Measurements from ENCODE around the gene GTF2H3. TPM values are rescaled to one million over a fixed set of nuclear protein-coding genes. Genes with fewer than 3 reads are reported as not detected.
A peak's percentile ranks its signal among the peaks of the same experiment; 100 is the strongest.

The GTF2H3 gene
- total RNA-seq, 2 experiments from 2014 or later = 57.2 to 58.4 TPM

- POLR2A ChIA-PET = no interaction called here
- Mint-ChIP-seq H3K27me3 (no peaks in the 10 kb centered on the region), H3K27ac (no peak overlapping the region), H3K4me1 (ENCODE audit: low read depth) (peaks cover 17% of the 10 kb centered on the region), H3K36me3 (peaks cover 56% of the 10 kb centered on the region), H3K9me3 (no peaks in the 10 kb centered on the region), H3K4me3 (no peak overlapping the region)
- CTCF ChIA-PET = no interaction called here
- intact Hi-C loops (cut with micrococcal nuclease) = no loop called here
- DNase-seq = no peak
Observed at GRCh38 chr12:123607756-123608155, 25.9 kb upstream of the GTF2H3 start.

DNA sequence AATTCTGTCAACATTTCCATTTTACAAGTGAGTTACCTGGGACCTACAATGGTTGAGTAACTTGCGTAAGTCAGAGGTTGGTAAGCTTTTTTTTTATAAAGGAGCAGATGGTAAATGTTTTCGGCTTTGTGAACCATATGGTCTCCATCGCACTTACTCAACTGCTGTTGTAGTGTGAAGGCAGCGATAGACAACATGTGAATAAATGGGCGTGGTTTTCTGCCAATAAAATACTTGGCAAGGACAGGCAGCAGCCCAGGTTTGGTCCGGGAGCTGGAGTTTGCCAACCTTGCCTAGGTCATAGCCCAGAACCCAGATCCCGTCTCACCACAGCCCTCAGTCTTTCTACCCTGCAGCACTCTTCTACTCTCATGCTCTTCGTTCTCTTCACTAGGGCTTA is 25.4 kb upstream of the GTF2H3 start:
- no peak for DNase-seq
- Mint-ChIP-seq H3K9me3 (no peaks in the 10 kb centered on the region), H3K27ac (no peak overlapping the region), H3K27me3 (no peaks in the 10 kb centered on the region), H3K4me3 (no peak overlapping the region), H3K4me1 (ENCODE audit: low read depth) (peaks cover 13% of the 10 kb centered on the region), H3K36me3 (peaks cover 55% of the 10 kb centered on the region)
- POLR2A ChIA-PET = no interaction called here
- CTCF ChIA-PET = no interaction called here
- intact Hi-C loops (cut with micrococcal nuclease) = no loop called here

DNA sequence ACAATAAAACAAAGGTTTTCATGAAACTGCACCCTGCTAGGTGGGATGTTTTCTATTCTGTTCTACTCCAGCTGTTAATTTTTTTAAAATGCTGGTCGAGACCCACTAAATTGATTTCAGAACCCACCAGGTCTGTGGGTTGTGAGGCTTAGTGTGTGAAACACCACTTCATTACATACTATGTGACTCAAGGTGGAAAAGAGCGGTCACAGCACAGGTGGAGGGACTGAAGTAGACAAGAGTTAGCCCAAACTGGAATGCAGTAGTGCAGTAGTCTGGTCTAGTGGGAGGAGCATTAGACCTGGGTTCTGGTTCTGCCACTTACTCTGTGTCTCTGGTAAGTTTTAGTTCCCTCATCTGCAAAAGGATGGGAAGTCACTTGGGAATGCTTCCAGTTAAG is 19.5 kb upstream of the GTF2H3 start:
- peaks cover 64% of the 10 kb centered on the region for H3K36me3 Mint-ChIP-seq
- peaks cover 2% of the 10 kb centered on the region for H3K4me1 Mint-ChIP-seq (ENCODE audit: low read depth)
- no peak overlapping the region for H3K4me3 Mint-ChIP-seq
- intact Hi-C loops (cut with micrococcal nuclease) = no loop called here
- CTCF ChIA-PET = interaction anchor here (1.1 kb wide), 1 partner anchor 12 kb away, joined by 4 read pairs; no protein-coding TSS in a partner anchor
- no peak for DNase-seq
- no peaks in the 10 kb centered on the region for H3K27me3 Mint-ChIP-seq
- no peak overlapping the region for H3K27ac Mint-ChIP-seq
- POLR2A ChIA-PET = no interaction called here
- no peaks in the 10 kb centered on the region for H3K9me3 Mint-ChIP-seq

GRCh38 chr12:123614531-123614930 is 19.1 kb upstream of the GTF2H3 start:
- Mint-ChIP-seq H3K27ac (peak overlapping the region; percentile 38), H3K9me3 (no peaks in the 10 kb centered on the region), H3K36me3 (peaks cover 64% of the 10 kb centered on the region), H3K4me3 (no peak overlapping the region), H3K4me1 (ENCODE audit: low read depth) (peaks cover 2% of the 10 kb centered on the region), H3K27me3 (no peaks in the 10 kb centered on the region)
- no peak for DNase-seq
- intact Hi-C loops (cut with micrococcal nuclease) = no loop called here
- ChIA-PET POLR2A (no interaction called here), CTCF (interaction anchor here (1.1 kb wide), 1 partner anchor 12 kb away, joined by 4 read pairs; no protein-coding TSS in a partner anchor)

DNA sequence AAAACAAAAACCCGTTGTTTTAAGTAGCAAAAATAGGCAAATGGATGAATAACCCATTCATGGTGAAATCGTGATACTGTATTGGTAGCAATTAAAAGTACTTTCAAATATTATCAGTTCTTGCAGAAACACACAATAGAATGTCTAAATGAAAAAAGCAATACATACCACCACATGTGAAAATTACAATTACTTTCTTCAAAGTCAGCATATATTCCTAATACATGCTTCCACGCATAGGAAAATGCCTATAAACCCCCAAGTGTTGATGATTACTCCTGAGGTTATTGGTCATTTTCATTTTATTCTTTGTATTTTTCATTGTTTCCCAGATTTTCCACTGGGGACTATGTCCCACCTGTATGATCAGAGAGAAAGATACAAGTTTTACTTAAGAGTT is 16.5 kb upstream of the GTF2H3 start:
- DNase-seq = no peak
- no peaks in the 10 kb centered on the region for H3K27me3 Mint-ChIP-seq
- intact Hi-C loops (cut with micrococcal nuclease) = no loop called here
- no peak overlapping the region for H3K27ac Mint-ChIP-seq
- no peaks in the 10 kb centered on the region for H3K9me3 Mint-ChIP-seq
- H3K4me1 Mint-ChIP-seq (ENCODE audit: low read depth) = peaks cover 14% of the 10 kb centered on the region
- H3K4me3 Mint-ChIP-seq = no peak overlapping the region
- POLR2A ChIA-PET = no interaction called here
- CTCF ChIA-PET = interaction anchor here (2.3 kb wide), 1 partner anchor 33 kb away, joined by 5 read pairs; the partner anchor contains the start of gene TMED2
- H3K36me3 Mint-ChIP-seq = peaks cover 67% of the 10 kb centered on the region

GRCh38 chr12:123617580-123617979 is 16.0 kb upstream of the GTF2H3 start:
- ChIA-PET POLR2A (no interaction called here), CTCF (interaction anchor here (1.1 to 2.3 kb wide), 2 partner anchors 34 to 375 kb away, joined by 3 to 5 read pairs; partner anchors contain the start of gene TMED2)
- Mint-ChIP-seq H3K36me3 (peaks cover 67% of the 10 kb centered on the region), H3K27me3 (no peaks in the 10 kb centered on the region), H3K4me1 (ENCODE audit: low read depth) (peaks cover 14% of the 10 kb centered on the region), H3K27ac (no peak overlapping the region), H3K4me3 (no peak overlapping the region), H3K9me3 (no peaks in the 10 kb centered on the region)
- no peak for DNase-seq
- intact Hi-C loops (cut with micrococcal nuclease) = no loop called here

DNA sequence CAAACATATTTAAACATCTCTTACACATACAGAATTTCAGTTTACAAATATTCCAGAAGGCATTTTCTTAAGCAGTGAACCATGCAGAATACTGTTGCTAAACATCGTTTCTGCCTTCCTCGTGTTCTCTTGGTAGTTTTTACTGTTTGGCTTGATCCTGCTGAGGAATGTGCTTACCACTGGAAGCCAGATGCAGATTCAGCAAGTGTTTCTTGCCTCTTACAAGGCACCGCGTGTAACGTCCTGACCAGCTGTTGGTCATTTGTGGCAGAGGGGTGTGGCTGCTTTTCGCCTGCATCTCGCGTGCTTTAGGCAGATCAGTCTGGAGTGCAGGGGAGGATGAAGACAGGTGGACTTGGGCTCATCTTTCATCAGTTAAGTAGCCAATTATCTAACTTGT is 12.5 kb upstream of the GTF2H3 start:
- peaks cover 61% of the 10 kb centered on the region for H3K36me3 Mint-ChIP-seq
- ChIA-PET CTCF (interaction anchor here (0.8 to 1.6 kb wide), 3 partner anchors 13 to 351 kb away, joined by 3 to 5 read pairs (median 3); partner anchors contain the start of gene ATP6V0A2), POLR2A (interaction anchor here (0.9 kb wide), 1 partner anchor 19 kb away, joined by 5 read pairs; the partner anchor contains the start of gene DDX55)
- H3K4me3 Mint-ChIP-seq = no peak overlapping the region
- H3K9me3 Mint-ChIP-seq = no peaks in the 10 kb centered on the region
- DNase-seq = no peak
- H3K27me3 Mint-ChIP-seq = no peaks in the 10 kb centered on the region
- intact Hi-C loops (cut with micrococcal nuclease) = no loop called here
- peaks cover 14% of the 10 kb centered on the region for H3K4me1 Mint-ChIP-seq (ENCODE audit: low read depth)
- peak overlapping the region; percentile 86 for H3K27ac Mint-ChIP-seq

- Mint-ChIP-seq H3K4me3 (no peak overlapping the region), H3K27ac (peak overlapping the region; percentile 86), H3K36me3 (peaks cover 62% of the 10 kb centered on the region), H3K9me3 (no peaks in the 10 kb centered on the region), H3K27me3 (no peaks in the 10 kb centered on the region), H3K4me1 (ENCODE audit: low read depth) (peaks cover 14% of the 10 kb centered on the region)
- peak; percentile 58 for DNase-seq
- ChIA-PET CTCF (interaction anchor here (0.8 to 1.6 kb wide), 3 partner anchors 12 to 352 kb away, joined by 3 to 5 read pairs (median 3); partner anchors contain the start of gene ATP6V0A2), POLR2A (interaction anchor here (0.9 kb wide), 1 partner anchor 20 kb away, joined by 5 read pairs; the partner anchor contains the start of gene DDX55)
- intact Hi-C loops (cut with micrococcal nuclease) = no loop called here
Observed at GRCh38 chr12:123621619-123622530, 11.8 kb upstream of the GTF2H3 start.

DNA sequence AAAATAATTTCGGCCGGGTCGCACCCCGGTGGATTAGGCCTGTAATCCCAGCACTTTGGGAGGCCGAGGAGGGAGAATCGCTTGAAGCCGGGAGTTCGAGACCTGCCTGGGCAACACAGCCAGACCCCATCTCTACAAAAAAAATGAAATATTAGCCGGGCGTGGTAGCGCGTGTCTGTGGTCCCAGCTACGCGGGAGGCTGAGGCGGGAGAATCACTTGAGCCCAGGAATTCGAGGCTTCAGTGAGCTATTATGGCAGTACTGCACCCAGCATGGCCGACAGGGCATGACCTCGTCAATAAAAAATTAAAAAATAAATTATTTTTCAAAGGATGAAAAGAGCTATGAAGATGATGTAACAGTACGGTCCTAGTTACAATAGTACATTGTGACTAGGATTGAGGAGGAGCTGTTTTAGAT is 523 bp downstream of the GTF2H3 start:
- H3K27ac Mint-ChIP-seq = peak overlapping the region; percentile 96
- intact Hi-C loops (cut with micrococcal nuclease) = loop anchor here (10.0 kb wide), 1 partner anchor 131 kb away; the partner anchor contains the start of gene DNAH10
- no peaks in the 10 kb centered on the region for H3K9me3 Mint-ChIP-seq
- CTCF ChIA-PET = interaction anchor here (1.2 to 1.4 kb wide), 3 partner anchors 13 to 80 kb away, joined by 3 to 5 read pairs (median 4); partner anchors contain the start of gene DDX55
- DNase-seq = peak; percentile 16
- peaks cover 28% of the 10 kb centered on the region for H3K4me1 Mint-ChIP-seq (ENCODE audit: low read depth)
- H3K36me3 Mint-ChIP-seq = peaks cover 22% of the 10 kb centered on the region
- no peaks in the 10 kb centered on the region for H3K27me3 Mint-ChIP-seq
- H3K4me3 Mint-ChIP-seq = peak overlapping the region; percentile 97
- POLR2A ChIA-PET = interaction anchor here (1.0 to 1.7 kb wide), 3 partner anchors 78 to 269 kb away, joined by 4 to 8 read pairs (median 5); partner anchors contain the start of gene ATP6V0A2

- no peaks in the 10 kb centered on the region for H3K4me1 Mint-ChIP-seq (ENCODE audit: low read depth)
- H3K9me3 Mint-ChIP-seq = no peaks in the 10 kb centered on the region
- no peak overlapping the region for H3K4me3 Mint-ChIP-seq
- no peak overlapping the region for H3K27ac Mint-ChIP-seq
- no peaks in the 10 kb centered on the region for H3K27me3 Mint-ChIP-seq
- no peak for DNase-seq
- H3K36me3 Mint-ChIP-seq = peaks cover 21% of the 10 kb centered on the region
- ChIA-PET CTCF (no interaction called here), POLR2A (no interaction called here)
- intact Hi-C loops (cut with micrococcal nuclease) = no loop called here
Observed at GRCh38 chr12:123643911-123644310, 10.3 kb downstream of the GTF2H3 start.

GRCh38 chr12:123645380-123645779 is 11.8 kb downstream of the GTF2H3 start:
- Mint-ChIP-seq H3K4me1 (ENCODE audit: low read depth) (no peaks in the 10 kb centered on the region), H3K27me3 (no peaks in the 10 kb centered on the region), H3K27ac (no peak overlapping the region), H3K36me3 (peaks cover 19% of the 10 kb centered on the region), H3K4me3 (no peak overlapping the region), H3K9me3 (no peaks in the 10 kb centered on the region)
- intact Hi-C loops (cut with micrococcal nuclease) = no loop called here
- POLR2A ChIA-PET = no interaction called here
- DNase-seq = no peak
- CTCF ChIA-PET = interaction anchor here (0.6 kb wide), 1 partner anchor 273 kb away, joined by 3 read pairs; no protein-coding TSS in a partner anchor

DNA sequence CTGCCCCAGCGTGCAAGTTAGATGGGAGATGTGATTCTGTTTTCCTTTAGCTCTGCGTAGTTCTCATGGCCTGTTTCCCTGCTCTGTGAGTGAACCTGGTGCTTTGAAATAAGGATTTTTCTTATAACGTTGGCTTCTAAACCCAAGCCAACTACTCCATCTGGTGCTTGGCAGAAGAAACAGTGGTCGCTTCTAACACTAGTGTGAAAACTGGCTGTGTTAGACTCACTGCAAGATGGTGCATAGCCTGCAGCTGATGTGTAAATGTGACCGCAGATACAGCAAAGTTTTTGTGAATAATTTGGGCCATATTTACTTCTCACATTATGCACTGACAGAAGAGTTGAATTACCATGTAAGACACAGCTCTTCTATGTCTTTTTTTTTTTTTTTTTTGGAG is 12.2 kb downstream of the GTF2H3 start:
- Mint-ChIP-seq H3K4me3 (no peak overlapping the region), H3K9me3 (no peaks in the 10 kb centered on the region), H3K36me3 (peaks cover 19% of the 10 kb centered on the region), H3K27ac (no peak overlapping the region), H3K4me1 (ENCODE audit: low read depth) (no peaks in the 10 kb centered on the region), H3K27me3 (no peaks in the 10 kb centered on the region)
- POLR2A ChIA-PET = no interaction called here
- DNase-seq = no peak
- intact Hi-C loops (cut with micrococcal nuclease) = no loop called here
- CTCF ChIA-PET = interaction anchor here (0.6 kb wide), 1 partner anchor 272 kb away, joined by 3 read pairs; no protein-coding TSS in a partner anchor

Data from activated CD4-positive, alpha-beta memory T cell treated with anti-CD3 and anti-CD28 coated beads for 36 hours (primary cell).